Loucy (cell line): ENCODE results near the gene STAC2.

ENCODE experiments used
- H2AFZ ChIP-seq: fragments of 200-600 bp; sonication (generic); 2 replicates; pipeline ENCODE4 v1.6.0; 2016; ENCODE audit warnings: antibody characterized with exemption, mild to moderate bottlenecking, low read length, moderate library complexity
- H3F3A ChIP-seq: fragments of 200-600 bp; 2 replicates; pipeline ENCODE4 v1.6.0; 2016; ENCODE audit warnings: antibody characterized with exemption, low read depth, mild to moderate bottlenecking
- H3K27me3 ChIP-seq: fragments of 200-600 bp; sonication (generic); 2 replicates; pipeline ENCODE4 v1.6.1; 2014; ENCODE audit warnings: low read length, mild to moderate bottlenecking; ENCODE audit not compliant: insufficient read depth, poor library complexity, severe bottlenecking
- H3K36me3 ChIP-seq: fragments of 200-600 bp; sonication (generic); 2 replicates; pipeline ENCODE4 v1.6.1; 2016; ENCODE audit warnings: low read length; ENCODE audit not compliant: insufficient read depth
- H3K4me1 ChIP-seq: fragments of 200-600 bp; sonication (generic); 2 replicates; pipeline ENCODE4 v1.5.1; 2014; ENCODE audit warnings: low read length, mild to moderate bottlenecking; ENCODE audit not compliant: insufficient read depth, poor library complexity, severe bottlenecking
- H3K4me2 ChIP-seq: fragments of 200-600 bp; sonication (generic); 2 replicates; pipeline ENCODE4 v1.6.0; 2014; ENCODE audit warnings: antibody characterized with exemption, low read length, low read depth, mild to moderate bottlenecking; ENCODE audit not compliant: poor library complexity, severe bottlenecking
- H3K4me3 ChIP-seq: fragments of 200-600 bp; sonication (generic); 2 replicates; pipeline ENCODE4 v1.5.1; 2014; ENCODE audit warnings: low read length, mild to moderate bottlenecking, mixed read lengths; ENCODE audit not compliant: poor library complexity, severe bottlenecking
- H3K79me2 ChIP-seq: fragments of 200-600 bp; sonication (generic); 2 replicates; pipeline ENCODE4 v1.6.1; 2014; ENCODE audit warnings: low read length; ENCODE audit not compliant: insufficient read depth
- H3K9ac ChIP-seq: fragments of 200-600 bp; sonication (generic); 2 replicates; pipeline ENCODE4 v1.6.0; 2014; ENCODE audit warnings: mild to moderate bottlenecking, low read depth, low read length, moderate library complexity; ENCODE audit not compliant: poor library complexity, severe bottlenecking
- H3K9me2 ChIP-seq: fragments of 200-600 bp; sonication (generic); replicated peaks from 2 replicates; pipeline ENCODE4 v1.6.1; 2016; ENCODE audit warnings: low read depth, low read length, mixed read lengths
- H3K9me3 ChIP-seq: fragments of 200-600 bp; sonication (generic); 2 replicates; pipeline ENCODE4 v1.6.1; 2014; ENCODE audit warnings: mild to moderate bottlenecking, antibody characterized with exemption, low read length, low read depth; ENCODE audit not compliant: insufficient read depth
- H4K20me1 ChIP-seq: fragments of 200-600 bp; sonication (generic); 2 replicates; pipeline ENCODE4 v1.6.0; 2014; ENCODE audit warnings: antibody characterized with exemption, low read length, mild to moderate bottlenecking; ENCODE audit not compliant: insufficient read depth, poor library complexity, severe bottlenecking
- EZH2phosphoT487 ChIP-seq: fragments of 200-600 bp; IDR thresholded peaks from 2 replicates; pipeline ENCODE4 v1.6.1; 2018; ENCODE audit warnings: antibody characterized with exemption, mild to moderate bottlenecking, moderate library complexity, borderline replicate concordance
- TF ChIP-seq, protein P1 (sequence below): fragments of 200-600 bp; sonication (generic); conservative IDR thresholded peaks from 2 replicates; pipeline ENCODE4 v1.5.1; 2014; ENCODE audit warnings: mild to moderate bottlenecking, antibody characterized with exemption, low read length

STAC2 gene

DNA sequence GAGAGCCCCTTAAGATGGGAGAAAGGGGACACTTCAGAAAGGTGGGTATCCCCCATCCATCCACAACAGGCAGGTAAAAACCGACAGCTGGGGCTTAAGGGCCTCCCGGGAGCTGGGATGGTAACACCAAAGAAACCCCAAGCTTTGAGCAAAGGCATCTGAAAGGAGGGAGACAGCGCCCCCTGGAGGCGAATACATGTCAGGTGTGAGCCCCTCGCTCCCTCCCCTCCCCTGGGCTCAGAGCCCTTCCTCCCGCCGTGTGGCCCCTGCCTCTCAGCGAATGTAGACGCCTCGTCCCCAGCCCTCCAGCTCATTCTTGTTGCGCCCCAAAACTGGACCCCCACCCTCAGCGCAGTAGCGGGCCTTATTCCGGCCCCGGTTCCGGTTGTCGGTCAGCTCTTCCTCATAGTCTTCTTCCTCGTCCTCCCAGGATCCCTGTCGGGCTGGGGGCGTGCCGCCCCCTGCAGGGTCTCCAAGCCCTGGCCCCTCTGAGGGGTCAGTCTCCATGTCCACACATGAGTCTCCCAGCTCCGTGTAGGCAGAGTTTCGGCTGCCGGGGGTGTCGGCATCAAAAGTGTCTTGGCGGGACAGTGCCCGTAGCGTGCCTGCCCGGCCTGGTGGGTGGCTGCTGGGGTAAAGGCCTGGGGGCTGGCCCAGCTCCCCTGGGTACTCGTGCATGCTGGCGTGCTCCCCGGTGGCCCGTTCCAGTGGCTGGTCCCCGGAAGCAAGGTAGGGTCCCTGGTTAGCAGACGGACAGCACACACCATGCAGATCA, 50.6 kb downstream of the STAC2 start:
- H3K4me2 ChIP-seq, result peak overlapping the region; percentile 45
- H3K27me3 ChIP-seq, result no peaks in the 10 kb centered on the region
- no peak for TF ChIP-seq EZH2phosphoT487
- TF ChIP-seq, protein P1, sequence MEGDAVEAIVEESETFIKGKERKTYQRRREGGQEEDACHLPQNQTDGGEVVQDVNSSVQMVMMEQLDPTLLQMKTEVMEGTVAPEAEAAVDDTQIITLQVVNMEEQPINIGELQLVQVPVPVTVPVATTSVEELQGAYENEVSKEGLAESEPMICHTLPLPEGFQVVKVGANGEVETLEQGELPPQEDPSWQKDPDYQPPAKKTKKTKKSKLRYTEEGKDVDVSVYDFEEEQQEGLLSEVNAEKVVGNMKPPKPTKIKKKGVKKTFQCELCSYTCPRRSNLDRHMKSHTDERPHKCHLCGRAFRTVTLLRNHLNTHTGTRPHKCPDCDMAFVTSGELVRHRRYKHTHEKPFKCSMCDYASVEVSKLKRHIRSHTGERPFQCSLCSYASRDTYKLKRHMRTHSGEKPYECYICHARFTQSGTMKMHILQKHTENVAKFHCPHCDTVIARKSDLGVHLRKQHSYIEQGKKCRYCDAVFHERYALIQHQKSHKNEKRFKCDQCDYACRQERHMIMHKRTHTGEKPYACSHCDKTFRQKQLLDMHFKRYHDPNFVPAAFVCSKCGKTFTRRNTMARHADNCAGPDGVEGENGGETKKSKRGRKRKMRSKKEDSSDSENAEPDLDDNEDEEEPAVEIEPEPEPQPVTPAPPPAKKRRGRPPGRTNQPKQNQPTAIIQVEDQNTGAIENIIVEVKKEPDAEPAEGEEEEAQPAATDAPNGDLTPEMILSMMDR, result peak; percentile 85
- H3K79me2 ChIP-seq, result no peaks in the 10 kb centered on the region
- H3K36me3 ChIP-seq, result peaks cover 33% of the 10 kb centered on the region; the same call in 1 of the 2 replicates
- 0 out of 2 replicates have a peak, but pooled peaks cover 2% of the 10 kb centered on the region for H3F3A ChIP-seq
- H4K20me1 ChIP-seq, result no peaks in the 10 kb centered on the region
- no peak overlapping the region for H3K4me3 ChIP-seq
- peak overlapping the region; percentile 61 for H3K9ac ChIP-seq
- H3K4me1 ChIP-seq, result peaks cover 64% of the 10 kb centered on the region
- H3K9me3 ChIP-seq, result no peaks in the 10 kb centered on the region
- H3K9me2 ChIP-seq, result no peaks in the 10 kb centered on the region
- H2AFZ ChIP-seq, result no peak overlapping the region

DNA sequence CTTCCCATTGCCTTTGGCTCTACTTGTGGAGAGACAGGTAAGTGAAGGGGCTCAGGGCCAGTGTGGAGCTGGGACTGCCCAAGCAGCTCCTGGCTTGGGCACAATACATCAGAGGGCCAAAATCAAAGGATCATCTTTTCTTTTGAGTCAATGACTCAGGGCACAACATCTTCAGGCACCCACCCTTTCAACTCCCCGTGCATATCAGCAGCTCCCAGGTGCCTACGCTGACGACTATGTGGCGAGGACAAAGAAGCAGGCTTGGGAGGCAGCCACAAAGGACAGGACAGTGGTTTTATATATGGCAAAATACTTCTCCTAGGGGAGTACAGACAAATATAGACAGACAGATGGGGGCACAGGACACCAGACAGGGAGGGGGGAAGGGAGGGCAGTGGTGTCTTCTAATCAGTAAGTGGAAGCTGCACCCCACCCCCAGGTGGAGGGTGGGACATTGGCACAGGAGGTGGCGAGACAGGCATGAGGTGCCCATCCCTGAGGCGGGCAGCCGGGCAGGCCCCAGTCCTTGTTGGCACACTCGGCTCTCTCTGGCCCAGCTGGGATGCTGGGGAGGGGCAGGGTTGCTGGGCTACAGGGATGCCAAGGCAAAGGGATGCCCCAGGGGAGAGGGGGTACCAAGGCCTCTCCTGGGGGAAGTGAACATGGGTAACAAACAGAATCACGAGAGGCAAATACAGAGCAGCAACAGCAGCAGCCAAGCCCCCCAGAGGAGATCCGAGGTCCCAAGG, 52.0 kb downstream of the STAC2 start:
- H4K20me1 ChIP-seq, result no peaks in the 10 kb centered on the region
- H3F3A ChIP-seq, result 0 out of 2 replicates have a peak, but pooled peaks cover 2% of the 10 kb centered on the region
- H3K36me3 ChIP-seq, result peaks cover 33% of the 10 kb centered on the region; the same call in 1 of the 2 replicates
- no peaks in the 10 kb centered on the region for H3K79me2 ChIP-seq
- no peak overlapping the region for H2AFZ ChIP-seq
- H3K4me2 ChIP-seq, result peak overlapping the region; percentile 58
- no peaks in the 10 kb centered on the region for H3K9me3 ChIP-seq
- H3K4me3 ChIP-seq, result peak overlapping the region; percentile 27
- no peaks in the 10 kb centered on the region for H3K27me3 ChIP-seq
- peak overlapping the region; percentile 61 for H3K9ac ChIP-seq
- H3K9me2 ChIP-seq, result no peaks in the 10 kb centered on the region
- no peak for TF ChIP-seq EZH2phosphoT487
- TF ChIP-seq, protein P1, result no peak
- H3K4me1 ChIP-seq, result peaks cover 76% of the 10 kb centered on the region

DNA sequence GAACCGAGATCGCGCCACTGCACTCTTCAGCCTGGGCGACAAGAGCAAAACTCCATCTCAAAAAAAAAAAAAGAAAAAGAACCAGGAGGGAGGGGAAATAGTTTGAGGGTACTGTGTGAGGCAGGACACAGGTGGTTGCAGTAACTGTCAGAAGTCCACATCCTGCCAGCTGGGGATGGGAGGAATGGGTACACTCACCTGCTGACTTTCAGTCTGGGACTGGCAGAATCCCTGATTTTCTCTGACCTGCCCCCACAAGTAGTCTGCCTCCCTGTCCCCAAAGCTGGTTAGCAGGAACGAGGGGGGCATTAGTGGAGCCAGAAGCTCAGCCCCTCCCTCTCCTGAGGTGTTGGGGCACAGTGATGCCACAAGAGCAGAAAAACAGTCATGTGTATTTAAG, 52.7 kb downstream of the STAC2 start:
- Histone ChIP-seq H2AFZ (no peak overlapping the region), H3K4me3 (peak overlapping the region; percentile 27), H3K4me2 (peak overlapping the region; percentile 58), H3K27me3 (no peaks in the 10 kb centered on the region), H3K36me3 (peaks cover 29% of the 10 kb centered on the region; the same call in 1 of the 2 replicates), H3K9me2 (no peaks in the 10 kb centered on the region), H3F3A (0 out of 2 replicates have a peak, but pooled peaks cover 2% of the 10 kb centered on the region), H3K79me2 (no peaks in the 10 kb centered on the region), H3K4me1 (peaks cover 79% of the 10 kb centered on the region), H3K9me3 (no peaks in the 10 kb centered on the region), H4K20me1 (no peaks in the 10 kb centered on the region), H3K9ac (peak overlapping the region; percentile 61)
- TF ChIP-seq, protein P1, result no peak
- TF ChIP-seq EZH2phosphoT487, result no peak
